GM23248 (cell line): ENCODE results near the gene MCU. TPM values are rescaled to one million over a fixed set of nuclear protein-coding genes. Genes with fewer than 3 reads are reported as not detected.

Experiments used
- DNase-seq: peaks from one replicate; pipeline ENCODE4 v3.0.0-alpha.2; 2015
- H2AFZ ChIP-seq: fragments of 200-600 bp; sonication (generic); 2 replicates; pipeline ENCODE4 v1.6.1; 2016; ENCODE audit warnings: antibody characterized with exemption
- H3F3A ChIP-seq: fragments of 200-600 bp; sonication (generic); 2 replicates; pipeline ENCODE4 v1.6.1; 2016; ENCODE audit warnings: mild to moderate bottlenecking, antibody characterized with exemption, mixed run types; ENCODE audit not compliant: insufficient read depth
- H3K27ac ChIP-seq: fragments of 200-600 bp; sonication (generic); 2 replicates; pipeline ENCODE4 v1.5.1; 2016; ENCODE audit warnings: mild to moderate bottlenecking
- H3K27me3 ChIP-seq: fragments of 200-600 bp; sonication (generic); replicated peaks from 2 replicates; pipeline ENCODE4 v1.6.1; 2016; ENCODE audit warnings: mild to moderate bottlenecking; ENCODE audit not compliant: insufficient read depth
- H3K36me3 ChIP-seq: fragments of 200-600 bp; sonication (generic); 2 replicates; pipeline ENCODE4 v1.6.1; 2016; ENCODE audit warnings: low read depth, mild to moderate bottlenecking
- H3K4me1 ChIP-seq: fragments of 200-600 bp; sonication (generic); 2 replicates; pipeline ENCODE4 v1.6.1; 2016; ENCODE audit warnings: mild to moderate bottlenecking; ENCODE audit not compliant: insufficient read depth
- H3K4me2 ChIP-seq: fragments of 200-600 bp; sonication (generic); one replicate; pipeline ENCODE4 v1.6.1; 2016; ENCODE audit warnings: mild to moderate bottlenecking; ENCODE audit not compliant: unreplicated experiment
- H3K4me3 ChIP-seq: fragments of 200-600 bp; sonication (generic); 2 replicates; pipeline ENCODE4 v1.5.1; 2016; ENCODE audit warnings: mild to moderate bottlenecking
- H3K79me2 ChIP-seq: fragments of 200-600 bp; sonication (generic); 2 replicates; pipeline ENCODE4 v1.6.1; 2016; ENCODE audit warnings: mild to moderate bottlenecking; ENCODE audit not compliant: insufficient read depth
- H3K9ac ChIP-seq: fragments of 200-600 bp; sonication (generic); 2 replicates; pipeline ENCODE4 v1.6.1; 2016; ENCODE audit warnings: mild to moderate bottlenecking
- H3K9me2 ChIP-seq: fragments of 200-600 bp; sonication (generic); 2 replicates; pipeline ENCODE4 v1.6.1; 2016; ENCODE audit warnings: mixed run types, mild to moderate bottlenecking, moderate library complexity; ENCODE audit not compliant: insufficient read depth
- H3K9me3 ChIP-seq: fragments of 200-600 bp; sonication (generic); one replicate; pipeline ENCODE4 v1.6.1; 2017; ENCODE audit warnings: low read depth
- H4K20me1 ChIP-seq: fragments of 200-600 bp; sonication (generic); 2 replicates; pipeline ENCODE4 v1.6.0; 2016; ENCODE audit not compliant: insufficient read depth
- EZH2 ChIP-seq: fragments of 200-600 bp; sonication (generic); IDR thresholded peaks from 2 replicates; pipeline ENCODE4 v1.6.1; 2018; ENCODE audit warnings: antibody characterized with exemption, mild to moderate bottlenecking; ENCODE audit not compliant: insufficient read depth, poor library complexity, severe bottlenecking
- EZH2phosphoT487 ChIP-seq: fragments of 200-600 bp; sonication (generic); IDR thresholded peaks from 2 replicates; pipeline ENCODE4 v1.6.1; 2018; ENCODE audit warnings: antibody characterized with exemption, moderate library complexity, mild to moderate bottlenecking, low read depth; ENCODE audit not compliant: insufficient read depth
- WGBS, 2 experiments: methylation state at CpG; one replicate each; pipeline ENCODE4 v1.1.6; 2015 to 2017; ENCODE audit warnings: low lambda C conversion rate in 2 of 2, low coverage in 1 of 2; ENCODE audit errors: missing lambda C conversion rate in 2 of 2; 5-methylcytosine and 5-hydroxymethylcytosine counted together
- in situ Hi-C: fragments of 300-500 bp; cut with MboI; formaldehyde crosslinking; loops from 2 replicates; pipeline ENCODE4 v1.15.0; 2020
- polyA plus RNA-seq: library from polyadenylated mRNA; unstranded; fragments of >200 nt; fragmentation: Nextera tagmentation; extraction: Ambion mirVana; gene quantifications from 2 replicates; pipeline ENCODE4 v1.2.1, GENCODE V29; 2016
- total RNA-seq: library from RNA; depleted of rRNA; stranded (reverse); fragments of >200 nt; shearing (Covaris generic); gene quantifications from 2 replicates; pipeline ENCODE4 v1.2.3, GENCODE V29; 2014

Gene MCU
- total and polyA plus RNA-seq, 2 experiments from 2014 or later, result 29.5 to 30.9 TPM

DNA sequence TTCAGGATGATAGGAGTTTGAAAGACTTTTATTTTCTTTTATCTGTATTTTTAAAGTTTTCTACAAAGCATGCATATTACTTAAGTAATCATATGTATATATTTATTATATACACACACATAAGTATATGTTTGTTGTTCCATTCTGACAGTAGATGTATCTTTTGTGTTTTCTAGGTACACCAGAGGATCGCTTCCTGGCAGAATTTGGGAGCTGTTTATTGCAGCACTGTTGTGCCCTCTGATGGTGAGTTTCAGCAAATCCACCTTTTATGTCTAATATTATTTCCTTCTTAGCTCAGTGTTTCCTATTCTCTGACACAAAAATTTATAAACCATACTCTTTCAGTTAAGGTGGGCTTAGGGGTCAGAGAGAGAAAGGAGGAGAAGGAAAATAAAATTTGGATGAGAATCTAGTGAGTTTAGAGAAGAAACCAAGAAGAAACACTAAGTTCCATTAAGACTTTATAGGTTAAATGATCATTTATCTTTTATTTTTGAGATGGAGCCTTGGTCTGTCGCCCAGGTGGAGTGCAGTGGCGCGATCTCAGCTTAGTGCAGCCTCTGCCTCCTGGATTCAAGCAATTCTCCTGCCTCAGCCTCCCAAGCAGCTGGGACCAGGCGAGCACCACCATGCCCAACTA is 142.4 kb downstream of the MCU start:
- no peak overlapping the region for H2AFZ ChIP-seq
- no peak overlapping the region for H3K27ac ChIP-seq
- TF ChIP-seq EZH2 (no peak), EZH2phosphoT487 (no peak)
- H4K20me1 ChIP-seq, result no peaks in the 10 kb centered on the region
- peaks cover 18% of the 10 kb centered on the region; the same call in 1 of the 2 replicates for H3K79me2 ChIP-seq
- peak; percentile 83 for DNase-seq
- H3K36me3 ChIP-seq, result no peaks in the 10 kb centered on the region
- H3F3A ChIP-seq, result 0 out of 2 replicates have a peak, but pooled peaks cover 3% of the 10 kb centered on the region
- no peak overlapping the region for H3K9ac ChIP-seq
- in situ Hi-C loops, result loop anchor here (10.0 kb wide), 1 partner anchor 470 kb away; no protein-coding TSS in a partner anchor
- 73 to 75% methylated on average over 5 of the region's 5 CpGs for WGBS, 2 experiments
- no peak overlapping the region for H3K4me3 ChIP-seq
- no peaks in the 10 kb centered on the region for H3K27me3 ChIP-seq
- H3K4me1 ChIP-seq, result peaks cover 19% of the 10 kb centered on the region
- no peaks in the 10 kb centered on the region for H3K9me3 ChIP-seq
- no peak overlapping the region for H3K4me2 ChIP-seq
- H3K9me2 ChIP-seq, result no peaks in the 10 kb centered on the region

DNA sequence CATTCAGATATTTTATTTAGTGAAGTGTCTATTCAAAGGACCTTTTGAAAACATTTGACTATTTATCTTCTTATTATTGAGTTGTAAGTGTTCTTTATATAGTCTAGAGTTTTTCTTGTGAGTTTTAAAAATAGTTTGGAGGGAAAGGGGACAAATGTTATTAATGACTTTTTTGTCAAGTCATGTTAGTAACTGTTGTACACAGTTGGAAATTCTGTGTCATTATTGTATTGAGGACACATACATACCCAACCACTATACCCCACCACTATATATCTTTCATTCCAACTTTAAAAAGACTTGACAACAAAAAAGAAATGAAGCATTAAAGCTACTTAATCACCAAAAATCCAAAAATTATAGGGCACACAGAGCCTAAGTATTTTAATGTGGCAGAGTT is 148.4 kb downstream of the MCU start:
- no peaks in the 10 kb centered on the region for H3K9me3 ChIP-seq
- no peak for TF ChIP-seq EZH2phosphoT487
- no peak for TF ChIP-seq EZH2
- 0 out of 2 replicates have a peak, but pooled peaks cover 5% of the 10 kb centered on the region for H3K79me2 ChIP-seq
- in situ Hi-C loops, result no loop called here
- H2AFZ ChIP-seq, result no peak overlapping the region
- no peak for DNase-seq
- H3K36me3 ChIP-seq, result no peaks in the 10 kb centered on the region
- no peaks in the 10 kb centered on the region for H3K27me3 ChIP-seq
- H3K4me1 ChIP-seq, result peaks cover 8% of the 10 kb centered on the region
- no peaks in the 10 kb centered on the region for H3K9me2 ChIP-seq
- no peaks in the 10 kb centered on the region for H3F3A ChIP-seq
- H3K9ac ChIP-seq, result no peak overlapping the region
- no peak overlapping the region for H3K27ac ChIP-seq
- H3K4me3 ChIP-seq, result no peak overlapping the region
- H3K4me2 ChIP-seq, result no peak overlapping the region
- no peaks in the 10 kb centered on the region for H4K20me1 ChIP-seq

- DNase-seq, result no peak
- H3K36me3 ChIP-seq, result no peaks in the 10 kb centered on the region
- H3K4me2 ChIP-seq, result no peak overlapping the region
- peaks cover 5% of the 10 kb centered on the region for H3K4me1 ChIP-seq
- no peaks in the 10 kb centered on the region for H3K27me3 ChIP-seq
- no peaks in the 10 kb centered on the region for H3K9me3 ChIP-seq
- 0 out of 2 replicates have a peak, but pooled peaks cover 5% of the 10 kb centered on the region for H3K79me2 ChIP-seq
- H3F3A ChIP-seq, result no peaks in the 10 kb centered on the region
- in situ Hi-C loops, result no loop called here
- no peak overlapping the region for H3K9ac ChIP-seq
- H3K27ac ChIP-seq, result no peak overlapping the region
- no peaks in the 10 kb centered on the region for H4K20me1 ChIP-seq
- TF ChIP-seq EZH2phosphoT487 (no peak), EZH2 (no peak)
- 71 to 74% methylated on average over 5 of the region's 5 CpGs for WGBS, 2 experiments
- no peak overlapping the region for H2AFZ ChIP-seq
- H3K4me3 ChIP-seq, result no peak overlapping the region
- H3K9me2 ChIP-seq, result no peaks in the 10 kb centered on the region
These were observed 149.5 kb downstream of the MCU start for GRCh38 chr10:72841487-72841886.

DNA sequence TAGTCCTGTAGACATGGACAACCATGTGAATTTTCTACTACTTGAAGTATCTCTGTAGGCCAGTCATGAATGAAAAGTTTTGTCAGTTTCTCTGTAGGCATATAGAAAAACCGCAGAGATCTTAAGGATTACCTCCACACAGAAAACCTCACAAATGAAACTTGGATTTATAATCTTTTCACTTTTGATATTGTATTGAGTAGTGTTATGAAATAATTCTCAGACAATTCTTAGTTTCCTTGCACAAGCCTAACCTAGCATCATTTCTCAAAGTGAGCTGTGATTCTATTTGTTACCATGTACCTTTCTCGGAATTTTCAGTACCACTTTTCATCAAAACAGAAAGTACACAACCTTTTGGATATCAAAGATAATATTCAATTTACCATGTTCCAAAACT is 150.2 kb downstream of the MCU start:
- Histone ChIP-seq H3K79me2 (0 out of 2 replicates have a peak, but pooled peaks cover 5% of the 10 kb centered on the region), H3K4me1 (peaks cover 7% of the 10 kb centered on the region), H3K9ac (no peak overlapping the region), H4K20me1 (no peaks in the 10 kb centered on the region), H3K4me3 (no peak overlapping the region), H3K27me3 (no peaks in the 10 kb centered on the region), H3K9me3 (no peaks in the 10 kb centered on the region), H3K4me2 (no peak overlapping the region), H2AFZ (no peak overlapping the region), H3F3A (no peaks in the 10 kb centered on the region), H3K27ac (no peak overlapping the region), H3K9me2 (no peaks in the 10 kb centered on the region), H3K36me3 (no peaks in the 10 kb centered on the region)
- no peak for TF ChIP-seq EZH2
- no peak for TF ChIP-seq EZH2phosphoT487
- DNase-seq, result no peak
- 88 to 89% methylated on average over 2 of the region's 2 CpGs for WGBS, 2 experiments
- in situ Hi-C loops, result no loop called here
